GM21526 (cell line): ENCODE measurements around the gene UBAP2.

Source experiments
- ATAC-seq: cut with Tn5 transposase; IDR thresholded peaks from one replicate; pipeline ENCODE4 v1.9.1; 2021; ENCODE audit warnings: moderate library complexity; ENCODE audit not compliant: unreplicated experiment, low FRiP score

UBAP2 gene, protein sequence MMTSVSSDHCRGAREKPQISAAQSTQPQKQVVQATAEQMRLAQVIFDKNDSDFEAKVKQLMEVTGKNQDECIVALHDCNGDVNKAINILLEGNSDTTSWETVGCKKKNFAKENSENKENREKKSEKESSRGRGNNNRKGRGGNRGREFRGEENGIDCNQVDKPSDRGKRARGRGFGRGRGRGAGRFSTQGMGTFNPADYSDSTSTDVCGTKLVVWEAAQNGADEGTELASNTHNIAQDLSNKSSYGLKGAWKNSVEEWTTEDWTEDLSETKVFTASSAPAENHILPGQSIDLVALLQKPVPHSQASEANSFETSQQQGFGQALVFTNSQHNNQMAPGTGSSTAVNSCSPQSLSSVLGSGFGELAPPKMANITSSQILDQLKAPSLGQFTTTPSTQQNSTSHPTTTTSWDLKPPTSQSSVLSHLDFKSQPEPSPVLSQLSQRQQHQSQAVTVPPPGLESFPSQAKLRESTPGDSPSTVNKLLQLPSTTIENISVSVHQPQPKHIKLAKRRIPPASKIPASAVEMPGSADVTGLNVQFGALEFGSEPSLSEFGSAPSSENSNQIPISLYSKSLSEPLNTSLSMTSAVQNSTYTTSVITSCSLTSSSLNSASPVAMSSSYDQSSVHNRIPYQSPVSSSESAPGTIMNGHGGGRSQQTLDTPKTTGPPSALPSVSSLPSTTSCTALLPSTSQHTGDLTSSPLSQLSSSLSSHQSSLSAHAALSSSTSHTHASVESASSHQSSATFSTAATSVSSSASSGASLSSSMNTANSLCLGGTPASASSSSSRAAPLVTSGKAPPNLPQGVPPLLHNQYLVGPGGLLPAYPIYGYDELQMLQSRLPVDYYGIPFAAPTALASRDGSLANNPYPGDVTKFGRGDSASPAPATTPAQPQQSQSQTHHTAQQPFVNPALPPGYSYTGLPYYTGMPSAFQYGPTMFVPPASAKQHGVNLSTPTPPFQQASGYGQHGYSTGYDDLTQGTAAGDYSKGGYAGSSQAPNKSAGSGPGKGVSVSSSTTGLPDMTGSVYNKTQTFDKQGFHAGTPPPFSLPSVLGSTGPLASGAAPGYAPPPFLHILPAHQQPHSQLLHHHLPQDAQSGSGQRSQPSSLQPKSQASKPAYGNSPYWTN

DNA sequence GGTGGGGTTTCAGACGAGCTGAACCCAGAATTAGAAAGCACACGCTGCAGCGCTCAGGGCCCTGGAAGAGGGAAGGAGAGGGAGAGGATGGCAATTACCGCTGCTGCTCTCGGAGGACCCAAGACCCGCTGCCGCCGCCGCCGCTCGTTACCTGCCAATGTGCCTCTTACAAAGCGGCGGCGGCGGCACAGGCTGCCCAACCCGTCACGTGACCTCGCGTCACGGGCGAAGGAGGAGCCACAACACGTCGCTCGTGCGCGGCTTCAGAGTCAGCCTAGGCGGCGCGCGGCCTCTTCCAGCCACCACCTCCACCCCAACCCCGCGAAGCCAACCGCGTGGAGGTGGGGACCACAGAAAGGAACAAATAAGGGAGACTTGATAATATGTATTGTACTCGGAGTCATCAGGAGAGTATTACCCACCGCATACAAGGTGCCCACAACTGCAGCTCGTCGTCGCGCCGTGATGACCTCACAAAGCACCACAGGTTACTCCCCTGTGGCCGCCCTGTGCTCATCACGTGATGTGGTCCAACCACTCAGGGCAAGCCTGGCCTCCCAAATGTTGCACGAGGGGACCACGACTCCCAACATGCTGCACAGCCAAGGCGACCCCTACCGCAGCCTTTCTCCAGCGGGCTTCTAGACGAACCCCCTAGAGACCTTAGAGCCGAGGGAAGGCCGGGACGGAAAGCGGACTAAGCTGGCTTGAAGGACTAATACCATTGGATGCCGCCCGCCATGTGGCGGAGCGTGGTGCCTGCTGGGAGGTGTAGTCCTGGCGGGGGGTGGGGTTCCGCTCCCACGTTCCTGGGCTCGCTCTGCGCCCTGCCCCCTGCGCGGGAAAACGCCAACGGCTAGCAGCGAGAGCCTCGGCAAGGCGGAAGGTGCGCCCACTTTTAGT is at the start of gene UBAP2:
TSS of gene UBAP2 (minus strand) at position 161 of the 903 bp plus-strand sequence. CDS start 31,739 bp downstream, outside the sequence.
- peak; percentile 70 for ATAC-seq

DNA sequence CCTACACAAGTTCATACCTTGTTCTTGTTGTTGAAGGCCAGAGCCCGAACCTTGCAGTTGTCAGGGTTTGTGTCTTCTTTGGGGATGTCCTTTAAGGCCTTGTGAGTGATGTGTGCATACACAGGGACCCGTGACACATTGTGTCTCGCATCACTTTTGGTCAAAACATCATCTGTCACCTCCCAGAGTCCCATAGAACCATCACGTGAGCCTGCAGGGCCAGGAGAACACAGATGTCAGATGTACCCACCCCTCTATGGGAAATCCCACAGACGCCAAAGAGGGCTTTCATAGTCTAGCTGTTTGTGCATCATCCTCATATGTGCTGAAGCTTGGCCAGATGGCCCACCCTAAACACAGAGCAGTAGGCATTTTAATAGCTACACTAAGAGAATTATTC is 49.6 kb upstream of the UBAP2 start:
- ATAC-seq = no peak

DNA sequence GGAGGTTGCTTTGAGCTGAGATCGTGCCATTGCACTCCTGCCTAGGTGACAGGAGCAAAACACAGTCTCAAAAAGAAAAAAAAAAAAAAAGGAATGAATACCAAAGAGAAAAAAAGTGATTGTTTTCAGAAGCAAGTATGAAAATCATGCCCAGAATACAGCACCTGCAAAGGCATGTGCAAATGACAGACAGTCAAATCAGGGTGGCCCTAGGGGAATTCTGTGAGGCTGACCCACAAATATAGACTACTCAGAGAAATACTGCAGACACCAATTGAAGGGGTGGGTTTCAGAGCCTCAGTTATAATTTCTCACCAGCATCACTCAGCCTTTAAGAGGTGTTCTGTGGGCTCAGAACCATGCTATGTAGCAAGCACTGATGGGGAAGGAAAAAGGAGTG is 49.2 kb upstream of the UBAP2 start:
- ATAC-seq = no peak

DNA sequence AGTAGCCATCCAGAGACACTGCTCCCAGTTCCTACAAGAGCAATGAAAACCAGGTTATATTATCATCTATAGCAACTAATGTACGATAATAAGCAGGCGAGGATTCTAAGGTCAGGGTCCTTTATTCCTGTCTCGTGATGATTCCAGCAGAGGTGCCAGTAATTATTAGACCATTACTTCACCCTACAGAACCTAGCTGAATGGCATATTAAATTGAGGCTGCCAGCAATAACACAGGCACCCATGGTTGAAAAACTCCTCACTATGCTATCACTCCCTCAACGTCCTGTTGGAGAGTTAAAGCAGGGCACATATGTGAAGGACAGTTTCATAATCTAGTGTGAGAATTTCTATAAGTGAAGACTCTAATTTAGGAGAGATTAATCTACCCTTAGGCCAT is 48.1 kb upstream of the UBAP2 start:
- ATAC-seq = no peak

DNA sequence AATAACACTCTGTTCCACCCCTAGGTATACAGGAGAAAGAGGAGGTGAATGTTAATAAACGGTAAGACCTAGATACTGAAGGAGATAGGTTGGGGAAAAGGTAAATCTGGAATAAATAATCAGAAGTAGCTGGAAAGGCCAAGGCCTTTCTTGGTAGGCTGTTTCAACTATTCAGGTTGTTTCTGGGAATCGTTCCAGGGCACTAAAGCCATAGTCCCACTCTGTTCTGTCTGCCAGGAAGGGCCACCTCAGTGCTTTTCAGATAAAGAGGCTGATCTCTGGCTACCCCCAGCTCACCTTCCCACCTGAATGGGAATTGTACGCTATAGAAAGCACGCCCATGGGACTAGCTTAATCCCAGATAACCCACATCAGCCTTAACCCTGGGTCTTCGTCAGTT is 44.9 kb upstream of the UBAP2 start:
- no peak for ATAC-seq

DNA sequence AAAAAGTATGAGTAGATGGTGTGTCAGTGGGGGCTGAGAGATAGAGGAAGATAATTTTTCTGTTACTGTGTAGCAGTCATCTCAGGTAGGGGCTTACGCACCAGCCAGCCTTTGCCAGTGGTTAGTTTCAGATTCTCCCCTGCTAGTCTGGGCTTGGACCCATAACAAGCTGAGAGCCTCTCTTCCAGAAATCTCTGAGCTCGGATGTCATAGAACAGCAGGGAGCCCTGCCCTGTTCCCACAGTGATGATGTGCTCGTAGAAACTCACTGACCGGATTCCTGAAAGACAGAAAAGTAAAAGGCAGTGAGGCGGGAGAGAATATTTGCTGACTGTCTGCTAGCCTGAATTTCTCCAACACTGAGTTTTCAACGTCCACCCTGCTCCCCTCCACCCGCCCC is 40.6 kb upstream of the UBAP2 start:
- ATAC-seq = no peak

DNA sequence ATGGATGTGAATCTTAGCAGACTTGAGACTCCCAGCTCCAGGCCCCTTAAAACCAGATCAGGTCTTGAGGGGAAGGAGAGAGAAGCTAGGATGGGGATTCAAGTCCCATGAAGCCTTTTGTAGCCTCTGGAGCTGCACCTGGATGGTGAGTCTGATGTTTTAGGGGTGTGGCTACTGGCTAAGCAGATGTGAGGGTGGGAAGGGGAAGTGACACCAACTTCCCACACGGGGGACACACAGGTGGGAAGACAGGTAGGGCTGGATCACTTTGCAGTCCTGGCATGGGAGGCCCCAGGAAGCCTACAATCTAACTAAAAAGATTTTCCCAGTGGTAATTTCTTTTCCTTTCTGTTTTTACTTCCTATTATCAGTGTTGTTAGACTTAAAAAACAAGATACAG is 38.7 kb upstream of the UBAP2 start:
- ATAC-seq = no peak

DNA sequence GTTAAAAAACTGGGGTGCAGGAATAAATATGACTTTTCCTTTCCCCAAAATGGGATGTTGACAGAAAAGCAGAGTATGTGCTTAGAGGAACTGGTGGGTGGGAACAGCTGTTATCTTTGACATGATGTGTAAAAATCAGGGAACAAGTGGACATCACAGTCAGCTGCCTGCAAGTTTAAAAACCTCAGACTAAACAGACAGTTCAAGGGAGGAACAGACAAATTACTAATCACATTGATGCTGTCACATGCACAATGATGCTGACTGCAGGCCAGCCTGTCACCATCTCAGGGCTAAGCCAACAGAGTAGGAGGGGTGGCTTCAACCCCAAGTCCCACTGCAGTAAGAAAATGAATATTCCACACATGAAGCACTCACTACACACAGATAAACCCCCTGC is 38.2 kb upstream of the UBAP2 start:
- no peak for ATAC-seq

DNA sequence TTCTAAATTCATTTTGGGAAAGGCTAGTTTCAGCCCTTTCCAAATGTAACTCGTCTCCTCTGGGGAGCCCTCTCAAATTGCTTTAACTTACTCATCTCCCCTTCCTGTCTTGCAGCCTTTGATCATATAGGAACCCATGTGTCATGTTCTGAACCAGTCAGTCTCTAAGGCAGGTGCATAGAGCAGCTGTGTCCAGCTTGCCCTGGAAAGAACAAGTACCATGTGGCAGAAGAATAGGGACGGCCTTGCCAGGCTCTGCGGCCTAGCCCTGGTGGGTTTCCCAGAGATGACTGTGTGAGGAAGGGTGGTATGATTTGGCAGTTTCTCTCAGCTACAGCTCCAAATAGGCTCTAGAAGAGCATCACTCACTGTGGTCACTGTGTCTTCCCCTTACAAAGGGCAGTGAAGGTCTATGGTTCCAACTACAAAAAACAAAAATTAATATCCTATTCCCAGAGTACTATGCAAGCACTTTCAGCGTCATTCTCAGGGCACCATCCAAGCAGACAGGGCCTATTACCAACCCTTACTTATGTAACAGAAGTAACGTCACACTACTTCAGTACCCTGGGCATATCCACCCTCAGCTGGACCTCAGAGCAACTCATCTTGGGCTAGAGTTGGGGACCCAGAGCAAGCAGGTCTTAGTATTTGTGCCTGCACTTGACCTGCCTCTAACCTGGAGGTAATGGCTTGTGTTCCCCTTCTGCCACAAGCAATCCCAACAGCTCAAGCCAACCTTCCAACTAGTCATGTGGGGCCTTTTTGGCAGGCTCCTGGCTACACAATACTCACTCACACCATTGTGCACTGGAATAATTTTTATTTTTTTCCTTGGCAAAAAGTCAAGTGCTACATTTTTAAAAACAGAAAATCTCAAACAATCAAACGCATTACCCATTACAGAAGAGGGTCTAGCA is 37.2 kb upstream of the UBAP2 start:
- no peak for ATAC-seq

DNA sequence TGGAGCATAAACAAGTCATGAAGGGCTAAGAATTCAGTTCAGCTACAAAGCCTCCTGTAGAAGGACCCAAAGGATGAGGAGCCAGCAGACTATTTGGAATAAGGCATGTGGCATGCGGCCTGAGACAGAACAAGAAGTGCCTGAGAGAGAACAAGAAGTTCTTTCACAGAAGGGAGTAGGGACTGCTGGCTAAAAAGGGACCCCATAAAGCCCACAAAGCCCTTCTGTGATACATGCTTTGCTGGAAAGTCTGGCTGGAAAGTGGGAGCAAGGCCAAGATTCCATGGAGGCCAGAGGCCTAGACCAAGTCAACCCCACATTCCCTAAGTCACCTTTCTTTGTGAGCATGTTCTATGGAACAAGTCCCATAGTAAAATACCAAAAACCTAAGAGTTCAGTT is 35.9 kb upstream of the UBAP2 start:
- no peak for ATAC-seq

DNA sequence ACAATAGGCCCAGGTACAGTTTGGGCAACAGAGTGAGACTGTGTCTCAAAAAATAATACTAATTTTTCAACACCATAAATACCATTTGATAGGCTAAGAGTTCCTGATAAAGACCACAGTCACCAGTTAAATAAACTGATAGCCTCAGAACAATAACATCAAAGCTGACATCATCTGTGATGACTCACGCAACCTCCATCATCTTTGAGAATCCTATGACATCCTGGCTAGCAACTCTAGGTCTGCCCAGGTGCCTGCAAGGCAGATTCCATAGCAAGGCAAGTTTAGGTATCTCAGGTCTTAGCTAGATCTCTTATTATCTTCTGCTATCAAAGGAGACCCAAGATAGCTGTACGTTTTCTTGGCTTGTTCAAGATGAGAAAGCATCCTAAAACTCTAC is 30.5 kb upstream of the UBAP2 start:
- ATAC-seq = no peak

DNA sequence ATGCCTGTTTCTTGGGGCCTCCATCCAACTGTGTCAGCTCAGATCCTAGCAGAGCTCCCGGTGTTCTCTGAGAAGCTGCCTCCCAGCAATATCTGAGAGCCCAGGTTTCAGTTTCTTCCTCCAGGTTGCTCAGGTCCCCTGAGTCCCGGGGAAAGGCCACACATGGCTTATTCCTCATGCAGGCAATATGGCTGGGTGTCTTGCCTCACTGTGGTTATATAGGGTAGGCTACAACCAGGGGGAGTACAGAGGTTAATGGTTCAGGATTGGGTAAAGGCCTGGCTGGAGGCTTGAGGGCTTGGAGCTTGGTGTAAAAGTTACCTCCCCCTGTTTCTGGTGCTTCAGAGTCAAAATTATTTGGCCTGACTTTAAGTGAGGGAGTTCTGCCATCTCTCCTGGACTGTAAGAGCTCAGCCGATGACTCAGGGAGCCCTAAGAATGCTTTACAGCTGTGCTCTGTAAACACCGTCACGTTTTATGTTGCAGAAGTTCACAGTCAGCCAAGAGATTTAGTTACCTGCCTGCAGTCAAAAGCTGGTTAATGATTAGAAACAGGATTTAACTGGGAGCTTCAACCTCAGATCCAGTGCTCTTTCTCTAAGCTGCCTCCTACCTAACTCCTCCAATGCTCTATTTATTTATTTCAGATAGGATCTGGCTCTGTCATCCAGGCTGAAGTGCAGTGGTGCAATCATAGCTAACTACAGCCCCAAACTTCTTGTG is 24.3 kb upstream of the UBAP2 start:
- ATAC-seq = no peak

DNA sequence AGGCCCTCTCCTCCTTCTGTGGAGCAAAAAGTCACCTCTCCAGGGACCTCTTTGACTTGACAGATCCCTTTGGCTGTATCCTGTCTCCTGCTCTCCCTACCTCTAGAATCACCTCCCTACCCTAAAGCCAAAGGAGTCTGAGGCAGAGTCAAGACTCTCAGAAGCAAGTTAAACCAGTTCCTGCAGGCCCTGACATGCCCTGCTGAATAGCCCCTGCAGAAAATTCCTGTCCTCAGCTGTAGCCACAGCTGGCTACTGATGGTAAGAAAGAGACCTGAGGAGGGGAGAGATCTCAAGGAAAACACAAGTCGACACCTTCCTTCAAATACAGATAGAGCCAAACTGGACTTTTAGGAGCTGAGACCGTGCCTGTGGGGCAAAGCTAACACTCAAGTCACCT is 23.7 kb upstream of the UBAP2 start:
- no peak for ATAC-seq

DNA sequence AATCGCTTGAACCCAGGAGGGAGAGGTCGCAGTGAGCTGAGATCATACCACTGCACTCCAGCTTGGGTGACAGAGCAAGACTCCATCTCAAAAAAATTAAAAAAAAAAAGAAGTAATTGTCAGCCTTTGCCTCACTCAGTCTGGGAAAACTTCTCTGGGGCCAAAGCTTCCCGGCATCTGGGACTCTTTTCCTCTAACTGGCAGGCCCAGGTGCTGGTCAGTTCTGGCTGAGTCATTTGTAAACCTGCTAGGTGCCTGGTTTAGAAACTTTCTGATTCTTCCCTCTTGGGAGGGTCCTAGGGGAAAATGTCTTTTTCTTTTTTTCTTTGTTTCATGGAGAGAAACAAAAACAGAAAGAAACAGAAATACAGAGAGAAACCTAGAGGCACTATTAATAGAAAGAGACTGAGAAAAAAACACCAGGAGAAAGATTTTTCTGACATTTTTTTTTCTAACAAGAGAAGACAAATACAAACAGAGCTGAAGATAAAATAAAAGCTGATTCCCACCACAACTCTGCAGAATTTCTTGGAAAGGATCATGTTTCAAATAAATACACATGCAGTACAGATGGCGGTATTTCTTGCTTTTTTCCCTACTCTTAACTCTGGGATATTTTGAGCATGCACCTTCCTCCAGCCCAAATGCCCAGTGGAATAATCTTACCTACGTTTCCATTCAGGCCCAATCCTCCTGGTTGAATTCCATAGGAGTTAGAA is 22.1 kb upstream of the UBAP2 start:
- ATAC-seq = no peak

DNA sequence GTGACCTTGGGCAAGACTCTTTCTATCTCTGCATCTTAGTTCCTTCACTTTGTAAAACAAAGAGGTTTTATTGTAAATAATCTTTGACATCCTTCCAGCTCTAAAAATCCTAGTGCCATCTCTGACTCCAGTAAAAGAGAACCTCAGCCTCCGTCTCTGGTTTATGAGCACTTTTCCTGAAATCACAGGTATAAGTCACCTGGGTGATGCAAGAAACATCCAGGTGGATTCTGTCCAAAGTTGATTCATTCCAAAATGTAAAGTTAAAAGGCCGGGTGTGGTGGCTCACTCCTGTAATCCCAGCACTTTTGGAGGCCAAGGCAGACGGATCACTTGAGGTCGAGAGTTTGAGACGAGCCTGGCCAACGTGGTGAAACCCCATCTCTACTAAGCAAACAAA is 21.1 kb upstream of the UBAP2 start:
- ATAC-seq = no peak

DNA sequence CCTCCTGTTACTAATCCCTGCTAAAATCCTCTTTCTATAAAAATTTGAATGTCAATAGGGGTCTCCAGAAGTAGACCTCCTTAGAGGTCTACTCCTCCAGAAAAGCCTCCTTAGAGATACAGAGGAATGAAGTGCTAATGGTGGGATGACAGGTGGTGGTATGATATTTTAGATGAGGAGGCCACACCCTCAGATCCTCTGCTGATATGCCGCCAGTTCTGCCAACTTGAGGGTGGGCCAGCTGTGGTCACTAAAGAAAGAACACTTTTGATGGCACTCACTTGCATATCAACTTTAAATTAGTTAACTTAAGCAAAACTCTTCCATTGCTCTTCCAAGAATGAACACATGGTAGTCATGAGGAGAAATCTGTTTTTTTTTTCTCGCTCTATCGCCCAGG is 16.9 kb upstream of the UBAP2 start:
- ATAC-seq = no peak

DNA sequence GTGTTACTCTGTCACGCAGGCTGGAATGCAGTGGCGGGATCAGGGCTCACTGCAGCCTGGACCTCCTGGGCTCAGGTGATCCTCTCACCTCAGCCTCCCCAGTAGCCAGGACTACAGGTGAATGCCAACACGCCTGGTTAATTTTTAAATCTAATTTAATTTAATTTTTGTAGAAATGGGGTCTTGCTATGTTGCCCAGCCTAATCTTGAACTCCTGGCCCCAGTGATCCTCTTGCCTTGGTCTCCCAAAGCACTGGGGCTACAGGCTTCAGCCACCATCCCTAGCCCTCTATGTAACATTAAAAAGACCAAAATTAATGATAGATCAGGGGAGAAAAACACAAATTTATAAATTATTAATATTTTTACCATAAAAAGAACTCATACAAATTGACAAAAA is 11.3 kb upstream of the UBAP2 start:
- ATAC-seq = no peak

DNA sequence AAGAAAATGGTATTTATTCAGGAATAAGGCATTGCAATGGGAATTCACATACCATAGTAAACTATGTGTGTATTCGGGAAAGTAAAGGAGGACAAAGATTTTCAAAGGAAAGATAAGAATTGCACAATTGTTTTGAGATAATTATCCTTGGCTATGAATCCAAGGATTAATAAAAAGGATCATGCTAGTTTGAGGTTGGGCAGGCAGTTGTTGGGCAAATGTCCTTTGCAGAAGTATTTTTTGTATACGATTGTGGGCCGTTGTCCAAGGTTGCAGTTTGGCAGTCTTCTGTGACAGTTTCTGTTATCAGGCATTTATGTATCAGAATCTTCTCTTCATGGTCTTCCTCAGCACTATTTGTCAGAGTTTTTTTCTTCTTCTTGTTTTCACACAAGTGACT is 10.6 kb upstream of the UBAP2 start:
- no peak for ATAC-seq
